ENCODE results near the gene COX18. TPM values are rescaled to one million over a fixed set of nuclear protein-coding genes. Genes with fewer than 3 reads are reported as not detected.
A peak's percentile ranks its signal among the peaks of the same experiment; 100 is the strongest.

Gene COX18
- total RNA-seq, 1 experiment from 2014 or later = 20.5 TPM

- H3K4me1 Mint-ChIP-seq = peaks cover 29 to 33% of the 10 kb centered on the region in 2 experiments
- H4K91ac ChIP-seq (ENCODE audit: insufficient read length, low read depth, low read length) = no peak overlapping the region
- no peak overlapping the region for H3K27ac ChIP-seq (ENCODE audit: insufficient read length, low read depth, low read length)
- no peak overlapping the region for H2AK5ac ChIP-seq (ENCODE audit: insufficient read length, low read length)
- H3K23ac ChIP-seq (ENCODE audit: insufficient read length, low read depth, low read length) = no peak overlapping the region
- H4K20me1 ChIP-seq (ENCODE audit: control insufficient read depth, insufficient read depth, insufficient read length) = no peaks in the 10 kb centered on the region
- no peaks in the 10 kb centered on the region for H3K23me2 ChIP-seq (ENCODE audit: insufficient read length, low read depth, low read length, poor library complexity, severe bottlenecking)
- H3K27ac Mint-ChIP-seq = peak overlapping the region in 1 of 3 experiments; percentile 17; a peak in 1 of 7 replicates
- peaks cover 1 to 12% (median 11%) of the 10 kb centered on the region in 3 experiments; a peak in 5 of 7 replicates for H3K36me3 Mint-ChIP-seq (ENCODE audit: insufficient read depth in 1 of 3, low read depth in 3 of 3)
- no peaks in the 10 kb centered on the region for H3K9me3 ChIP-seq (ENCODE audit: control insufficient read depth, low read depth, low read length)
- no CpG with 5 or more reads among the region's 1 CpG for WGBS (ENCODE audit: extremely low coverage, insufficient read length, low lambda C conversion rate)
- H3K4me3 Mint-ChIP-seq = no peak overlapping the region
- H3K9ac ChIP-seq (ENCODE audit: extremely low read depth, insufficient read length, low read length) = no peak overlapping the region
- H2BK20ac ChIP-seq (ENCODE audit: low read depth, low read length, poor library complexity, severe bottlenecking) = no peak overlapping the region
- no peaks in the 10 kb centered on the region for H3K27me3 ChIP-seq (ENCODE audit: insufficient read depth, low read length)
- no peaks in the 10 kb centered on the region for H3K27me3 Mint-ChIP-seq (ENCODE audit: low read depth)
- no peak overlapping the region for H2AFZ ChIP-seq (ENCODE audit: low read length)
- no peak overlapping the region for H2BK5ac ChIP-seq (ENCODE audit: insufficient read length, low read length)
- H3K4ac ChIP-seq (ENCODE audit: low read depth, low read length) = no peak overlapping the region
- H3K56ac ChIP-seq (ENCODE audit: insufficient read length, low read depth, low read length) = no peak overlapping the region
- H3K79me1 ChIP-seq (ENCODE audit: insufficient read depth, low read depth, low read length, poor library complexity, severe bottlenecking) = no peaks in the 10 kb centered on the region
- no peak overlapping the region for H4K5ac ChIP-seq (ENCODE audit: insufficient read length, low read depth, low read length)
- no peak overlapping the region for H3K4me2 ChIP-seq (ENCODE audit: insufficient read depth, insufficient read length, low read length)
- H2BK12ac ChIP-seq (ENCODE audit: insufficient read length, low read depth, low read length) = no peak overlapping the region
- H3T11ph ChIP-seq (ENCODE audit: low read length) = no peak overlapping the region
- H3K79me2 ChIP-seq (ENCODE audit: insufficient read depth, low read length) = no peaks in the 10 kb centered on the region
- H3K18ac ChIP-seq (ENCODE audit: insufficient read length, low read depth, low read length) = no peak overlapping the region
- no peak for TF ChIP-seq CTCF (conservative IDR thresholded peaks at IDR 0.05)
- DNase-seq = no peak
- no peak overlapping the region for H2BK15ac ChIP-seq (ENCODE audit: low read depth, low read length)
- peaks cover 13% of the 10 kb centered on the region; the same call in 1 of the 2 replicates for H3K4me1 ChIP-seq (ENCODE audit: insufficient read depth, low read length)
- no peaks in the 10 kb centered on the region for H3K9me3 Mint-ChIP-seq
- no peak overlapping the region for H4K8ac ChIP-seq (replicated peaks; ENCODE audit: insufficient read length, low read depth, low read length)
- H3K14ac ChIP-seq (ENCODE audit: insufficient read depth, low read length) = no peak overlapping the region
- H2BK120ac ChIP-seq (ENCODE audit: low read depth, low read length, poor library complexity, severe bottlenecking) = no peak overlapping the region
Measured at GRCh38 chr4:73051625-73052024, 17.9 kb downstream of the COX18 start.
